HG03108 (cell line): Measurements from ENCODE around the gene COG7.
"Not testable (repeated sequence)": the region's sequence is repeated elsewhere in the genome, so short reads cannot be mapped to it uniquely, and the experiment has no call there.

Experiments
- ATAC-seq: cut with Tn5 transposase; IDR thresholded peaks from one replicate; pipeline ENCODE4 v1.9.1; 2021; ENCODE audit warnings: moderate library complexity; ENCODE audit not compliant: unreplicated experiment

COG7 gene

DNA sequence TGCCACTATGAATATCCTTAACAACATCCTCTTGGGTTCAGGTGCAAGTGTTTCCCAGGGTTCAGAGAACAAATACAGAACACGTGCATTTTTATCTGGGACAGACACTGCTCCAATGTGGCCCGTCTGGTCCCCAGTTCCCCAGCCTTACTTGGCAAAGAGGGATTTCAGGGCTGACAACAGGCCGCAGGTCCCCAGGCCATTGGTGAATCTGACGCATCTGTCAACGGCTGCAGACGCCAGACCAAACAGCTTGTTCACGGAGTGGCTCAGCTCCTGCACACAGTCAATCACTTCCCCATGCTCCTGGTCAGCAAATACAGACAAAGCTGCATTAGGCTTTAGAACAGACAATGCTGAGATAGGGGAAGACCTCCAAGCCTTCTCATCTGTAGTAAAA is 36.2 kb downstream of the COG7 start:
- ATAC-seq = no peak

DNA sequence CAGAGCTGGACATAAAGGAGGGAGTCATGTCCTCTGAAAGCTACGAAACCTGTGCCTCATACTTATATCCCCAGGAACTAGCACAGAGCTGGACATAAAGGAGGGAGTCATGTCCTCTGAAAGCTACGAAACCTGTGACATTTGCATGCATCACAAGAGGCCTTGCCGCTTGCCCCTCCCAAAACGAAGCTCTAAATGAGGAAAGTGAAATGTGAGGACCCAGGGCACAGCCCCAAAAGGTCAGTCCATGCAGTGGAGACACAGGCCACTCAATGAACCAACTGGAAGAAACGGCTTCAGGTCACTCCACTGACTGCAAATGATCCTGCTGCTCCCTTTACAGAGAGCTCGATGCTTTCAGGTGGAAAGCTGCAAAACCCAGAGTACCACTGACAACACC is 38.3 kb downstream of the COG7 start:
- no peak for ATAC-seq

DNA sequence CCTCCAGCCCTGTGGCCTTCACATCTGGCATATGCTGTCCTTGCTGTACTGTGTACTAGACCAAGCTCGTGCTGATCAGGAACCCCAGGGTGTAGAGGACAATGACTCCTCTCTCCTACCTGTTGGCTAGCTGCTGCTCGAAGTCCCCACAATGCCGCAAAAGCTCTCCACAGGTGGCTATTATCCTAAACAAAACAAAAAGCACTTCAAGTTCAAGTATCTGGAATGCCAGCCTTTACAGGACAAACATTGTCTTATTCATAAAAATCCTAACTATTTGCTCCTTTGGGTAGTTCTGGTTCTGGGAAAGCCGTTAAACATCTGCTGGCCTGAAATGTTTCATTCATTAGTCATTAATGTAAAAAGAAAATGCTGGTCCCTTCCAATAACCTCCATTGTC is 42.8 kb downstream of the COG7 start:
- ATAC-seq = no peak

DNA sequence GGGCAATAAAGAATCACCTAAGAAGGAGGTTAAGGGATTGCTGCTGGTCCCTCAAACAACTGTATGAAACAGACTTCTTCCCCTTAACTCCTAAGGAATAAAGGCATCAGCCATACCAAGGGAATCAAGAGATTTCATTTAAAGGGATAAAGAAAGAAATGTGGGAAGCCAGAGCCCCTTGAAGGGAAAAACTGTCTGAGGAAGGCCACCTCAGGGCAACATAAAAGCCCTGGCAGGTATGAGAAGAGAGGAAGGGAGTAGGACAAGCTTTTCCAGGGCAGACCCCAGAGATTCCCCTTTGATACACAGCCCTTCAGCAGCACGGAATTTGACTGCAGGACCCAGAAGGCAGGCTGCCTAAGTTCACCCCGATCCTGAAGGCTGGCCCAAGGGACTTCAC is 43.5 kb downstream of the COG7 start:
- ATAC-seq = no peak

DNA sequence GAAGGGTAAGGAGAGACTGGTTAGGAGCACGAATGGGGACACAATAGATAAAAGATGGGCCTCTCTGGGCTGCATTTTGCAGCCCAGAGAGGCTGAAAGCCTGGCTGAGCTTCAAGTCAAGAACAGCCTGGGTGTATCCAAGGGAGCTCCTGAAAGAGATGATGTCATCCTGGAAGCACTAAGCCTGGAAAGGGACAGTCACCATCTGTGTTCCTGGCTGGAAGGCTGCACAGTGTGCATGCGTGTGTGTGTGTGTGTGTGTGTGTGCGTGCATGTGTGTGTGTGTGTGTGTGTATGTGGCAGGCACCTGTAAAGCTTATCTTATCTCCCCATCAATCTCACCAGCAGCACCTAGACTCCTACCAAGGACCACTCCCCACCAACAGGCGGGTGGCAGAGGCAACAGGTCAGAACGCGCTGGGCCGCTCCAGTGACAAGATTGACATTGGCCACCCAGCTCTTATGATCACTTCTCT is 44.1 kb downstream of the COG7 start:
- ATAC-seq = no peak

DNA sequence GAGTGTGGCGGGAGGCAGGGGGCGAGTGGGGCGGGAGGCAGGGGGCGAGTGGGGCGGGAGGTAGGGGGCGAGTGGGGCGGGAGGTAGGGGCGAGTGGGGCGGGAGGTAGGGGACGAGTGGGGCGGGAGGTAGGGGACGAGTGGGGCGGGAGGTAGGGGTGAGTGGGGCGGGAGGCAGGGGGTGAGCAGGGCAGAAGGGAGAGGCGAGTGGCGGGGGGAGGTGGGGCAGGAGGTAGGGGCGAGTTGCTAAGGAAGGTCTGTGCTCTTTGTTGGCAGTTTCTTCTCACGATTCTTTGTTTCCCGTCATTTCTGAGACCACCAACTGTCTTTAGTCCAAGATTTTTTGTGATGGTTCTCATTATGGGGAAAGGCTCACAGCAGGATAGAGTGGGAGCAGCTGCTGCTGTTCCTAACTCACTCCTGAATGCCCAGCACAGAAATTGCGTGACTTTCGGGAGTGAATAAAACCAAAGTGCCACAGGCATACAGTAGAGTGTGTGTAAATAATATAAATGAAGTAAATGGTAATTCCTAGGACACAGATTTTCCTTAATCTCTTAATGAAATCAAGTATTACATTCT is 44.7 kb downstream of the COG7 start:
- no peak for ATAC-seq

DNA sequence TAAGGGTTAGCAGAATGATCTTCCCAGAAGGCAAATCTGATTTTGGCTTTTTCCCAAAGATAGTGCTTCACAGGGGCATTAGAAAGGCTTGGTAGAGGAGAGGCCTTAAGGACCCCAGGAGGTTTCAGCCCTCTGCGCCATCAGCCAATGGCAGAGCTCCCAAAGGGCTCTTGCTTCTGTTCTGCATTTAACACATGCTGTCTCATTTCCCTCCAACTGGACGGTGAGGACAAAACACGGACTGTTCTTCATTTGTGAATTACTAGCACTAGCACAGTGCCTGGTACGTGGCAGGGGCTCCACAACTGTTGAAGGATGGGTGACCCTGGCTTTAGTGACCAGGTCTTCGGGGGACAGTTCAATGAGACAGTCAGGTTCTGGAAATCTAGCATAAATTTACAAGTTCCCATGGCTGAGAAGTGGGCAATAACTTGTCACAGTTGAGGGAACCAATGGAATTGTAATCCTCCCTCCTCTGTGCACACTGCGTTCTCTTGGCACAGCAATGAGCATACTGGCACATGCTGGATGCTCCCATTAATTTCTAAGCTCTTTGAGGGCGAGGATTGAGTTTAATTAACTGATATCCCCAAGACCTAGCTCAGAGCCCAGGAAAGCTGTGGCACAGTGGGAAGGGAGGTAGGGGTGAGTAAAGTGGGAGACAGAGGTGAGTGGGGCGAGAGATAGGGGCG is 45.4 kb downstream of the COG7 start:
- no peak for ATAC-seq

DNA sequence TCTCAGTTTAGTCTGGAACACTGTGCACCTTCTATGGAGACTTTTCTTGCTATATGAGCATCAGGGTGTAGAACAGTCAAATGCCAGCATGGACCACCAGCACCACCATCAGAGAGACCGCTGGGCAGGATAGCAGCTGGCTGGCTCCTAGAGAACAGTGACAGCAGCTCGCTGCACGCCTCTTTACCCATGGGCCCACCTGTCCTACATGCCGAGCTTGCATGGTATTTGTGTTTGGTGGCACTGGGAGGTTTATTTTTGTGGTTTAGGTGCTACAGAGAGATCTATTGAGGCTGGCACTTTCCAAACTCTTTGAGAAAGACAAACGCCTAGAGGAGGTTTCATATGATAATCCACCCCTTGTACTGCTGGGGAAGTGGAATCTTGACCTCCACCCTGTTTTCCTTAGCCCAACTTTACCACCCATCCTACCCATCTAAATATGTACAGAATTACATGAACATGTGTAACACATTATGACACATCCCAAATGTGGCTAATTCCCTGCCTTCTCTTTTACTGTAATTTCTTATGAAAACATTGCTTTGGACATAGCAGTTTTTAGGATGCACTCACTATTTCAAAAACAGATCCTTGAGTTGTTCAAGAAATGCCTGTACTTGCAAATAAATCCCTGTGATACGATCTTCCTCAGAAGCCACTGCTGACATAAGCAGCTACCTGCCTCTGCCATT is 46.3 kb downstream of the COG7 start:
- no peak for ATAC-seq

DNA sequence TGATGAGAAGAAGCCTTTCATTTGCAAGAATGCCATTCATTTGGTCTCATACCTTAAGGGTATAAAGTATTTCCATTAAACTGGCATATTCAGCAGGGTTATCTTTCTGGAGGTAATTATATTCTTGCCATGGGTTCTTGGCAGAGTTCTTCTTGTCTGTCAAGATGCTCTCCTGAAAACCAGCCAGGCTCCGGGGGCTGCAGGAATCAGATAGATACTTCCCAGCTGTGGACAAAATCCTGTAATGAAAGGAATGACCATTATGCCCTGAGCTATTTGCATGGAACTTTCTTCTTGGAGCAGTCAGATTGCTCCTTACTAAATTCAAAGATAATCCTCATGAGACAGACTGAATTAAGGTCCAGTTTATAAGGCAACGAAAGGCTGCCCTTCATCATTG is 47.0 kb downstream of the COG7 start:
- no peak for ATAC-seq

DNA sequence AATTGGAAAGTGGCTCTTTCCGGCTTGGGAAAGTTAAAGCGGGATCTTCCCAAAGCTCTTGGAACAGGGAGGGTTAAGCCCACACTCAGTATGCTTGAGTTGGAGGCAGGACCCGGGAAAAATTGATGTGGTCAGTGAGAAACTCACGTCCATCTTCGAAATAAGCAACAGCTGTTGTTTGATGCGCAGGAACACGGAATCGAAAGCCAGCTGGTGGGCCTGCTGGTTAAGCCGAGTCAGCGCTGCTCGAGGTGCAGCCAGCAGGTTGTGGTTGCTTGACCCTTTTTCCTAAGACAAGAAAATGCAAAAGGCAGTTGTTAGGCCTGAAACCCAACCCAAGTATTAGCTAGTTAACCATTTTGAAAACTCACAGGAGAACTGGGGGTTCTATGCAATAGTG is 49.4 kb downstream of the COG7 start:
- no peak for ATAC-seq

DNA sequence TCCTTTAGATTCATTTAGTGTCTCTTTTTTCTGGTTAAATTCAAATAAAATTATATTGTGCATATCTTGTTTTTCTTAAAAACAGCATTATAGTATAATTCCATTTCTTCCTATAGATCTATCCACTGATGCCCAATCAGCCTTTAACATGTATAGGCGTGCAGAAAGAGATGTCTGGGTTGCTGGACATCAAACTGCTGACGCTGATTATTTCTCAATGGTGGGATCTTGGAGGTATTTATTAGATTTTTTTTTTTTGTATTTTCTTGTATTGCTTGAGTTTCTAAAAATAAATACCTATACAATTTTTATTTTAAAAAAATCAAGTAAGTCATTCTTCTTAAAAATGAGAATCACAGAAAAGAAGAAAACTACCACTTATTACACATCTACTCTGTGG is 50.9 kb downstream of the COG7 start:
- no peak for ATAC-seq

DNA sequence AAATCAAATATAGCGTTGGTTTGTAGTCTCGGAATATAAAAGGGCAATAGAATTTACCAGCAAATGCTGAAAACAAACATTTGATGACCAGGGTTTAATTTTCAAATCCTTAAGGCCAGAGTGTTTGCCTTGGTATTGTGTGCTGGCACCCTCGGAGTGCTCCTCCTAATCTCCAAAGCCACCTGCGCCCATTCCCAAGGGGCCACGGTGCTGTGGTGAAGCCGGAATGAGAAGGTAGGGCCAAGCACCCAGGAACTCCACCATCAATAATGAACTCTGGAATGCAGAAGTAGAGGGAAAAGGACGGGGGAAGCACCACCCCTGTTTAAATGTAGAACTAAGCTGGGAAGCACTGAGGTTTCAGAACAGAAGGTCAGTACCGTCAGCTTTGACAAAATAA is 51.9 kb downstream of the COG7 start:
- no peak for ATAC-seq

DNA sequence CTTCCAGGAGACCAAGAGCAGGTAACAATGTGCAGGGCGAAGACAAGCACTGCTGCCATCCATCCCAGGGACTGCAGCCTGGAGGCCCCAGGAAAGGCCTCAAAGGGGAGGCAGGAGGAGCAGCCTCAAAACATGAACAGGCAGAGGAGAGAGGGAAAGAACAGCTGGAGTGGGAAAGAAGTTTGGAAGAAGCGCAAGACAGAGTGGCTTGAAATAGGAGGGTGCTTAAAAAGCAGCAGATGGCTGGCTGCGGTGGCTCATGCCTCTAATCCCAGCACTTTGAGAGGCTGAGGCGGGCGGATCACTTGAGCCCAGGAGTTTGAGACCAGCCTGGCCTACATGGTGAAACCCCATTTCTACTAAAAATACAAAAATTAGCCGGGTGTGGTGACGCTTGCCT is 52.5 kb downstream of the COG7 start:
- not testable (repeated sequence) for ATAC-seq

DNA sequence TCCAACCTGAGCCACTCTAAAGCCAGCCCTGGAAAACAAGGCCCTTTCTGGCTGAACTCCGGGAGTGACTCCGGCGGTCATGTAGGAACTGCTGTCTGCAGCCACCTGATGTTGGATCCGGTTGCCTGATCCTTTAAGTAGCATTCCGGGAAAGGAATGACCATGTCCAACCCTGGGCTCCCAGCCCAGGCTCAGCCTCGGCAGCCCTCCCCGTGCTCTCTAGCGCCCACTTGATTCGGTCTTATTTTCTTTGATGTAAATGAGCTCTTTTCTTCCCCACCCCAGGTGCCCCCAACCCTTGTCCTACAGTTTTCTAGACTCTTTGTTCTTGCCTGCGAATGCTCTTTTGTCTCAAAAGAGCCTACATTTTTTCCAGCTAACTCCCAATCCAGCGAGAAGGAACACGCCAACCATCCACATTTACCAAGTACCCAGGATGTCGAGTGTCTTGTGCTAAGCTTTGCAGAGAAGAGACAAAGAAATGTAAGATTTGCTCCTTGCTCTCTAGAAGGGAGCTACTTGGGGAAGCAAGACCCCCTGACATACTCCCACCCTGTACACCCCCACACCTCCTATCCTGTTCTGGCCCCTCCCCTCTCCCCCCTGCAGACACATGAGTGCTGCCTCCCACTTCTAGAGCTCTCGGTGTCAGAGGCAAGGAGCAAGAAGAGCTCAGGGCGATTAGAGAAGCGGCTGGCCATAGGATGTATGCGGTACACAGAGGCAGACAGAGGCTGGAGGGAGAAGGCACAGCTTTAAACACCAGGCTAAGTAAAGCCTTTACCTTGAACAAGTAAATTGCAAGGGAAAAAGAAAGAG is 53.8 kb downstream of the COG7 start:
- ATAC-seq = no peak

DNA sequence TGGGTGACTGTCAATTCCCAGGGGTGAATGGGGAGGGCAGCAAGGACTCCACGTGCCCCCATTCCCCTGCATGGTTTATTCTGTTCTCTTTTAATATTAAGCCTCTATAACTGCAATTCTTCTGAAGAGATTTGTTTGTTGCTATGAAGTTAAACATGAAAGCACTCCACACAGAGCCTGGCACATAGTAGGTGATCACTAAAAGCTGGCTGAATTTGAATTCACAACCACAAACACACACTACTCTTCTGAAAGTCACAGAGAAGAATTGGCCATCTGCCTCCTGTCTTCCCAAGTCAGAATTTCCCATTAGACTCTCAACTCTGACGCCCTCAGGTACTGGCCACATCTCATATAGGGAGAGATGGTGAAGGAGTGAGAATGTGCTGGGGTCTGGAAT is 55.5 kb downstream of the COG7 start:
- ATAC-seq = no peak

DNA sequence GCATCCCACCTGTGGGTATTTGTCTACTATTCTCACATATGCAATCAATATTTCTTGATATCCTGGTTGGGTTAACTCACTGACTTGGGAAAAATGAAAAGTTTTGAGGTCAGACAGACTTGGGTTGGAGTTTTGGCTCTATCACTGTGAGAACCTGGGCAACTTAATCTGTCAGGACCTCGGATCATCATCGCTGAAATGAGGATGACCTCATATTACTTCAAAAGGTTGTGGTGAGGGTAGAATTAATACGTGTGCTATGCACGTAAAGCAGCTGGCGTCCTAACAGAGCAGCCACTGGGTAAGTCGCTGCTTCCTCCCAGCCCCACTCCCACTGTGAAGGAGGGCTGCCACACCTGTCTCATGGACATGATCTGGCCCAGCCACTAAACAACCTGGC is 57.3 kb downstream of the COG7 start:
- ATAC-seq = no peak

DNA sequence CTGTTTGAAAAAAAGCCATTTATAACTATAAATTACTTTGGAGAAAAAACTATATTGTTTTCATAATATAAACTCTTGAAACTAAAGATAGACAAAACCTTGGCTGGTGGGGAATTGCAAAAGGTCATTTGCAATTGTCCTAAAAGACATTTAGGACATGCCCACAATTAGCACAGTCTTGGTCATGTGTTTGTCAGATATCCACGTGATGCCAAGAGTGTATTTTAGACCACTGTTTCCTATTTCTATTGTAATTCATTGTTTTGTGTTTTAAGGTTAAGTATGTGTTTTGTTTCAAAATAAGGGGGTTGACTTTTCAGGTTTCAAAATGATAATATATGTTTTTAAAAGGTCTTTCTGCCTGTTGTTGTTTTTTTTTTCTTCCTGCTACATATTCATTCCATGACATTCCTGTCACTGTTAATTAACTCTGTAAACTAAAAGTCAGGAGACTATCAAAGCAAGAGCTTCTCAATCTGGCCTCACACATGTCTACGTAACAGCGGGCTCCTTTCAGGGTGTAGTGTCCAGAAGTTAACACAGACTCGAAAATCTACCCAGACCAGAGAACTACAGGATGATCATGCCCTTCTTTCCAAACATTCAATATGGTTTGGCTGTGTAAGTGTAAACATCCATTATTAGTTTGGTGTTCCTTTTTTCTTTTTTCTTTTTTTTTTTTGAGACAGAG is 58.7 kb downstream of the COG7 start:
- ATAC-seq = no peak

DNA sequence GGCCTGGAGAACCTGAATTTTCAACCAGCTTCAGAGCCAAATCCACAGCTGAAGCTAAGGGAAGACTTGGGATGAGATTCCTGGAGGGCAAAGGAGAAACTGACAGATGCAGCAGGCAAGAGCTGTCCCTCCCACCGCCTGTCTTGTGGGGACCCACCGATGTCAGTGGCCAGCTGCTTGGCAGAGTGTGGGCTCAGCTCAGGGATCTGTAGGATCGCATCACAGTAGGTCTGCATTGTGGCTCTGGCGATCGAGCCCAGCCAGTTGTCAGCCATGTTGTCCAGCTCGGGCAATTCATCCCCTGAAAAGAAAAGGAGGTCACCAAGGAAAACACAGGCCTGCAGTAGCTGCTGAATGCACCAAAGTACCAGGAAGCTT is 60.8 kb downstream of the COG7 start:
- ATAC-seq = no peak

DNA sequence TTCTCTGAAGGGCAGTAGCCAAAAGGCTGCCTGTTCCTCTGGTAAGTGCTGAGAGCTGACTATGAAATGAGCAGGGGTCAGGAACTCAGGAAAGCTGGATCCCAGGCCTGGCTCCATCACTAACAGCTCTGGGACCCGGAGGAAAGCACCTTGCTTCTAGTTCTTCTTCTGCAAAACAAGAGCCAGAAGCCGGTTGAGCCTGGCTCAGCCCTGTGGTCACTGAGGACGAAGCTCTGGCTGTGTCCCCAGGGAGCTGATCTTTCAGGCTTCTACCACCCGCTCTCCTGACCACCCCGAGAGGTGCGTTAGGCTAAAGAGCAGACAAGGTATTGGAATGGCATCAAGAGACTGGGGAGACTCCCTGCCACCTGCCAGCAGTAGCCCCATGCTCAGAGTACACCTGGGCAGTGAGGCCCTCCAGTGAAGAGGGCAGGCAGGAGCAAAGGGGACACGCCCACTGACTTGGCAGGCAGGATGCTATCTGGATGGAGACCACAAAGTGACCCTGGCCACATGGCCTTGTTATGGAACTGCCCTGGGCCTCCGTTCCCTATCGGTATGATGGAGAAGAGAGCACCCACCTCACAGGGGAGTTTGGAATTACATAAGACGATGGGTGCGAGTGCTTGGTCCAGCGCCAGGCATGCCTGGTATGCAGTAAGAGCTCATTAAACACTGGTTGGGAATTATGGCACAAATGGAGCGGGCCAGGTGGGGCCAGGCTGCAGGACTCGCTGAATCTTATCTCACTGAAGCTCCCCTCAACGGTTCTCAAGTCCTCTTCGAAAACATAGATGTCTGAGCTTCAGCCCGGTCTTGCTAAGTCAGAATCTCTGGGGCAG is 61.4 kb downstream of the COG7 start:
- ATAC-seq = no peak

DNA sequence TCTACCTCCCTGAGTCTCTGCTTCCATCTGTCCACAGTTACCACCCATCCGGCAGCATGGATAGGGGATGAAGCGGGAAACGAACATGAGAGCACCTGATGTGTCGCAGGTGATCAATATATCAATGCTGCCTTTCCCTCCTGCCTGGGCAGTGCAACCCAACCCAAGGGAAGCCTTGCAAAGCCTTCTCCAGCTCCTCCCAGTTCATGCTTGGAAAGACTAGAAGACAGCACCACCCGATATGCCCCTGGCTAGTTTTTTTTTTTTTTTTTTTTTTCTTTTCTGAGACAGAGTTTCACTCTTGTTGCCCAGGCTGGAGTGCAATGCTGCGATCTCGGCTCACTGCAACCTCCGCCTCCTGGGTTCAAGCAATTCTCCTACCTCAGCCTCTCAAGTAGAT is 63.1 kb downstream of the COG7 start:
- ATAC-seq = not testable (repeated sequence)
